K562 (cell line): ENCODE measurements around the gene TARBP2. TPM values are rescaled to one million over a fixed set of nuclear protein-coding genes. Genes with fewer than 3 reads are reported as not detected.
A peak's percentile ranks its signal among the peaks of the same experiment; 100 is the strongest.
"Not testable (repeated sequence)": the region's sequence is repeated elsewhere in the genome, so short reads cannot be mapped to it uniquely, and the experiment has no call there.

ENCODE experiments used
- ATAC-seq: fragments of 200-7000 bp; cut with Tn5 transposase; 3 replicates; pipeline ENCODE4 v1.9.1; 2020; ENCODE audit warnings: moderate library complexity
- BruUV-seq: library from RNA; stranded (reverse); fragments of 400-500 nt; replicated peaks from 2 replicates; lab custom pipeline; 2021; lab: Mats Ljungman, UMichigan
- CTCF ChIA-PET: fragments of 300-600 bp; formaldehyde crosslinking; extraction: SDS; loops from one replicate; lab custom pipeline; 2021; ENCODE audit warnings: low intra/inter-chr PET ratio; lab: Yijun Ruan, JAX
- POLR2A ChIA-PET: fragments of 300-600, 350-650 bp; sonication (Branson Sonifier 250); formaldehyde crosslinking; extraction: SDS; loops from one replicate; lab custom pipeline; 2021; ENCODE audit warnings: antibody characterized with exemption, inconsistent platforms; lab: Yijun Ruan, JAX
- DNase-seq, 4 experiments: peaks; one replicate each; pipeline versions ENCODE4 v3.0.0 to v3.0.0-alpha.2; 2011 to 2018; ENCODE audit warnings: low spot score in 3 of 4, mixed read lengths in 3 of 4; ENCODE audit errors: extremely low read depth in 1 of 4
- FAIRE-seq: peaks from 2 replicates; lab custom pipeline; 2011; peaks lifted over from hg19 to GRCh38; lab: Jason Lieb, UNC
- H2AFZ ChIP-seq: 2 replicates; pipeline ENCODE4 v1.6.0; 2011; ENCODE audit warnings: low read depth, low read length, control low read depth, inconsistent platforms
- H3K27ac ChIP-seq: fragments of 200-600 bp; 3 replicates; pipeline ENCODE4 v1.8.0; 2011; ENCODE audit warnings: low read depth, mild to moderate bottlenecking, control low read depth, inconsistent platforms, low read length, moderate library complexity, mixed read lengths; ENCODE audit errors: extremely low read depth
- H3K27me3 ChIP-seq, 2 experiments: fragments of 300-600 bp in 1 of 2; 2 replicates in 1 of 2; 3 replicates in 1 of 2; pipeline versions ENCODE4 v1.6.0 to v1.8.0; 2011; ENCODE audit warnings: inconsistent platforms in 2 of 2, low read length in 2 of 2, mild to moderate bottlenecking in 1 of 2, mixed read lengths in 1 of 2, moderate library complexity in 1 of 2; ENCODE audit not compliant: control insufficient read depth in 2 of 2, insufficient read depth in 2 of 2
- H3K36me3 ChIP-seq: fragments of 300-600 bp; 3 replicates; pipeline ENCODE4 v1.8.0; 2011; ENCODE audit warnings: mild to moderate bottlenecking, low read length, inconsistent platforms; ENCODE audit not compliant: control insufficient read depth, insufficient read depth
- H3K4me1 ChIP-seq, 2 experiments: fragments of 200-600 bp in 1 of 2; replicated peaks in 1 of 2; 2 replicates in 1 of 2; 3 replicates in 1 of 2; pipeline versions ENCODE4 v1.5.1 to v1.8.0; 2011; ENCODE audit warnings: inconsistent platforms in 2 of 2, low read length in 2 of 2, mild to moderate bottlenecking in 1 of 2, mixed read lengths in 1 of 2, moderate library complexity in 1 of 2; ENCODE audit not compliant: control insufficient read depth in 2 of 2, insufficient read depth in 2 of 2
- H3K4me2 ChIP-seq: 2 replicates; pipeline ENCODE4 v1.6.1; 2011; ENCODE audit warnings: low read length, control low read depth, inconsistent platforms, mixed read lengths; ENCODE audit not compliant: insufficient read depth
- H3K4me3 ChIP-seq: fragments of 200-600 bp; sonication (generic), shearing (Covaris generic); 2 replicates; pipeline ENCODE4 v1.5.1; 2016; ENCODE audit warnings: control low read depth, inconsistent platforms
- H3K79me2 ChIP-seq: fragments of 200-600 bp; 3 replicates; pipeline ENCODE4 v1.8.0; 2011; ENCODE audit warnings: low read length, inconsistent platforms; ENCODE audit not compliant: control insufficient read depth, insufficient read depth
- H3K9ac ChIP-seq, 2 experiments: 2 replicates each; pipeline versions ENCODE4 v1.6.0 to v1.6.1; 2011; ENCODE audit warnings: low read depth in 2 of 2, low read length in 2 of 2, control low read depth in 1 of 2, inconsistent platforms in 1 of 2, mild to moderate bottlenecking in 1 of 2, mixed read lengths in 1 of 2; ENCODE audit not compliant: insufficient read depth in 1 of 2
- H3K9me1 ChIP-seq: one replicate; pipeline ENCODE4 v1.6.0; 2011; ENCODE audit warnings: inconsistent platforms, mild to moderate bottlenecking, low read length, moderate library complexity; ENCODE audit not compliant: control insufficient read depth, insufficient read depth
- H3K9me3 ChIP-seq: replicated peaks from 2 replicates; pipeline ENCODE4 v1.5.1; 2011; ENCODE audit warnings: low read depth, low read length, inconsistent platforms; ENCODE audit not compliant: control insufficient read depth, insufficient read depth
- H4K20me1 ChIP-seq: replicated peaks from 2 replicates; pipeline ENCODE4 v1.6.1; 2011; ENCODE audit warnings: low read length, inconsistent platforms, mixed read lengths; ENCODE audit not compliant: control insufficient read depth, insufficient read depth
- FOXJ2 ChIP-seq: fragments of 200-800 bp; sonication (Bioruptor generic); IDR thresholded peaks from 2 replicates; pipeline ENCODE4 v1.6.1; 2016; ENCODE audit warnings: missing genetic modification characterization, missing compliant biosample characterization
- MYNN ChIP-seq, 2 experiments: sonication (generic); formaldehyde crosslinking in 1 of 2; IDR thresholded peaks; 2 replicates each; pipeline versions ENCODE4 v1.5.0 to v1.6.1; 2016 to 2020; ENCODE audit warnings: antibody characterized with exemption in 1 of 2, missing genetic modification reagents in 1 of 2
- POLR2AphosphoS2 ChIP-seq: IDR thresholded peaks from 2 replicates; pipeline ENCODE4 v1.6.1; 2012; ENCODE audit warnings: low read length, improper control_type of control experiment
- POLR2AphosphoS5 ChIP-seq: IDR thresholded peaks from 2 replicates; pipeline ENCODE4 v1.6.1; 2011; ENCODE audit warnings: mild to moderate bottlenecking, low read depth, low read length, moderate library complexity; ENCODE audit not compliant: control insufficient read depth, insufficient read depth
- POLR2B ChIP-seq: fragments of 450-650 bp; IDR thresholded peaks from 2 replicates; pipeline ENCODE4 v1.6.1; 2018; ENCODE audit warnings: low read depth; ENCODE audit not compliant: partially characterized antibody
- SUPT5H ChIP-seq: fragments of 450-650 bp; IDR thresholded peaks from 2 replicates; pipeline ENCODE4 v1.6.1; 2016
- ZNF444 ChIP-seq: fragments of 250-450 bp; sonication (Bioruptor Pico); IDR thresholded peaks from 2 replicates; pipeline ENCODE4 v1.4.0; 2020; ENCODE audit warnings: mild to moderate bottlenecking, moderate library complexity
- WGBS: fragments of 100-300 bp; shearing (Covaris generic); methylation state at CpG from one replicate; pipeline ENCODE4 v1.1.6; 2016; ENCODE audit warnings: low coverage, mixed read lengths; ENCODE audit not compliant: insufficient coverage; ENCODE audit errors: missing lambda C conversion rate; 5-methylcytosine and 5-hydroxymethylcytosine counted together
- in situ Hi-C: fragments of 300-500 bp; cut with MboI; formaldehyde crosslinking; loops from 4 replicates; pipeline ENCODE4 v1.15.0; 2018; ENCODE audit warnings: inconsistent platforms, mixed read lengths
- intact Hi-C: fragments of 100-400 bp; cut with micrococcal nuclease; formaldehyde crosslinking; loops from 2 replicates; pipeline ENCODE4 v1.14.2; 2022
- polyA plus RNA-seq, 8 experiments: library from polyadenylated mRNA; depleted of rRNA in 4 of 8; stranded (reverse) in 5 of 8; unstranded in 3 of 8; fragments of >200 nt; fragmentation: Nextera tagmentation in 2 of 8; fragmentation: Illumina TruSeq in 1 of 8; extraction: Ambion mirVana in 2 of 8; extraction: Trizol in 1 of 8; gene quantifications; 2 replicates each; pipeline versions ENCODE4 v1.2.1 to v1.2.3, GENCODE V29; 2011 to 2014; ENCODE audit warnings: inconsistent platforms in 1 of 8, missing spikeins in 1 of 8
- total RNA-seq, 7 experiments: library from RNA; depleted of rRNA in 6 of 7; stranded (reverse); fragments of >200 nt in 6 of 7; fragmentation: Illumina TruSeq in 2 of 7; extraction: Trizol in 2 of 7; gene quantifications; 2 replicates each; pipeline versions ENCODE4 v1.2.1 to v1.2.3, GENCODE V29; 2011 to 2021; ENCODE audit warnings: low replicate concordance in 1 of 7
- TF ChIP-seq, protein P1 (sequence below): sonication (generic); formaldehyde crosslinking; IDR thresholded peaks from 2 replicates; pipeline ENCODE4 v1.8.1; 2023; ENCODE audit warnings: mild to moderate bottlenecking, missing genetic modification reagents
- TF ChIP-seq, protein P2 (sequence below), 3 experiments: IDR thresholded peaks in 2 of 3; conservative IDR thresholded peaks in 1 of 3; 2 replicates each; pipeline ENCODE4 v1.5.1; 2011 to 2012; ENCODE audit warnings: low read length in 3 of 3, mild to moderate bottlenecking in 3 of 3, control low read depth in 2 of 3, improper control_type of control experiment in 1 of 3, inconsistent platforms in 1 of 3, low read depth in 1 of 3, mixed read lengths in 1 of 3, moderate library complexity in 1 of 3; ENCODE audit not compliant: insufficient read depth in 2 of 3

The TARBP2 gene
- total and polyA plus RNA-seq, 9 of the 15 experiments (the other 6 are each of a cell fraction or from before 2014, with no cell fraction given) = 5.6 to 69.0 (median 44.6) TPM

DNA sequence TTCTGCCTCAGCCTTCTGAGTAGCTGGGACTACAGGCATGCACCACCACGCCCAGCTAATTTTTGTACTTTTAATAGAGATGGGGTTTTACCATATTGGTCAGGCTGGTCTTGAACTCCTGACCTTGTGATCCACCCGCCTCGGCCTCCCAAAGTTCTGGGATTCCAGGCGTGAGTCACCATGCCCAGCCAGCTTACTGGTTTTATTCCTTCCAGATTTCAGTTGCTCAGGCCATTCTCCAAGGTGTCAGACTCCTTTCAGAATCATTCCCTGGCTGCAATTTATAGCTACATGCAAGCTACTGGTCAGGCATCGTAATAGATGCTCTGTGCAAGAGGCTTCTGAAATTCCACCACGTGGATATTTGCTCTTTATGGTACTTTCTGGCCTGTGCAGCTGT lies 19.6 kb upstream of the TARBP2 start:
- 81% methylated on average over 6 of the region's 6 CpGs for WGBS
- peak; percentile 9; the same call in 1 of the 2 replicates for TF ChIP-seq SUPT5H
- H3K9me3 ChIP-seq, BruUV-seq, H3K27ac ChIP-seq, H3K27me3 ChIP-seq, intact Hi-C loops, in situ Hi-C loops, DNase-seq, H3K4me2 ChIP-seq, FAIRE-seq, H3K9me1 ChIP-seq, H3K9ac ChIP-seq, ATAC-seq, H3K4me1 ChIP-seq, H2AFZ ChIP-seq, H3K4me3 ChIP-seq: not testable (repeated sequence)
- Histone ChIP-seq H4K20me1 (peaks cover 19% of the 10 kb centered on the region), H3K36me3 (peaks cover 93% of the 10 kb centered on the region), H3K79me2 (peaks cover 16% of the 10 kb centered on the region)
- POLR2A ChIA-PET = interaction anchor here (0.7 to 7.1 kb wide), 12 partner anchors 8 to 143 kb away, joined by 3 to 99 read pairs (median 8); partner anchors contain the start of genes SP1 and TARBP2
- CTCF ChIA-PET = interaction anchor here (0.9 to 1.2 kb wide), 2 partner anchors 27 to 129 kb away, joined by 3 read pairs; no protein-coding TSS in a partner anchor

- FAIRE-seq (peak; percentile 84), DNase-seq (peak in 1 of 4 experiments; percentile 37), ATAC-seq (peak; percentile 61)
- ChIA-PET CTCF (interaction anchor here (0.9 to 1.2 kb wide), 2 partner anchors 27 to 129 kb away, joined by 3 read pairs; no protein-coding TSS in a partner anchor), POLR2A (interaction anchor here (0.5 to 7.1 kb wide), 13 partner anchors 9 to 275 kb away, joined by 3 to 99 read pairs (median 7); partner anchors contain the start of genes MAP3K12, SP1 and TARBP2)
- Histone ChIP-seq H3K4me1 (peaks cover 0 to 12% of the 10 kb centered on the region in 2 experiments; a peak in 3 of 5 replicates), H3K4me2 (no peak overlapping the region), H4K20me1 (peaks cover 17% of the 10 kb centered on the region), H3K27me3 (no peaks in the 10 kb centered on the region), H3K9ac (no peak overlapping the region), H3K36me3 (peaks cover 93% of the 10 kb centered on the region), H3K79me2 (peaks cover 10% of the 10 kb centered on the region), H3K4me3 (no peak overlapping the region), H3K27ac (no peak overlapping the region), H3K9me1 (peaks cover 3% of the 10 kb centered on the region), H2AFZ (no peak overlapping the region), H3K9me3 (no peaks in the 10 kb centered on the region)
- TSS peak; percentile 13 for BruUV-seq
- 84% methylated on average over 9 of the region's 9 CpGs for WGBS
- intact Hi-C loops = no loop called here
- in situ Hi-C loops = no loop called here
- TF ChIP-seq SUPT5H = peak; percentile 72
- peak; percentile 59 for TF ChIP-seq POLR2B
- TF ChIP-seq ZNF444 (CRISPR knock-in tag) = no peak
- TF ChIP-seq, protein P1, sequence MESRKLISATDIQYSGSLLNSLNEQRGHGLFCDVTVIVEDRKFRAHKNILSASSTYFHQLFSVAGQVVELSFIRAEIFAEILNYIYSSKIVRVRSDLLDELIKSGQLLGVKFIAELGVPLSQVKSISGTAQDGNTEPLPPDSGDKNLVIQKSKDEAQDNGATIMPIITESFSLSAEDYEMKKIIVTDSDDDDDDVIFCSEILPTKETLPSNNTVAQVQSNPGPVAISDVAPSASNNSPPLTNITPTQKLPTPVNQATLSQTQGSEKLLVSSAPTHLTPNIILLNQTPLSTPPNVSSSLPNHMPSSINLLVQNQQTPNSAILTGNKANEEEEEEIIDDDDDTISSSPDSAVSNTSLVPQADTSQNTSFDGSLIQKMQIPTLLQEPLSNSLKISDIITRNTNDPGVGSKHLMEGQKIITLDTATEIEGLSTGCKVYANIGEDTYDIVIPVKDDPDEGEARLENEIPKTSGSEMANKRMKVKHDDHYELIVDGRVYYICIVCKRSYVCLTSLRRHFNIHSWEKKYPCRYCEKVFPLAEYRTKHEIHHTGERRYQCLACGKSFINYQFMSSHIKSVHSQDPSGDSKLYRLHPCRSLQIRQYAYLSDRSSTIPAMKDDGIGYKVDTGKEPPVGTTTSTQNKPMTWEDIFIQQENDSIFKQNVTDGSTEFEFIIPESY (CRISPR knock-in tag) = 0 out of 2 replicates have a peak, but pooled peaks have one; percentile 34
- TF ChIP-seq FOXJ2 = no peak
- TF ChIP-seq, protein P2, sequence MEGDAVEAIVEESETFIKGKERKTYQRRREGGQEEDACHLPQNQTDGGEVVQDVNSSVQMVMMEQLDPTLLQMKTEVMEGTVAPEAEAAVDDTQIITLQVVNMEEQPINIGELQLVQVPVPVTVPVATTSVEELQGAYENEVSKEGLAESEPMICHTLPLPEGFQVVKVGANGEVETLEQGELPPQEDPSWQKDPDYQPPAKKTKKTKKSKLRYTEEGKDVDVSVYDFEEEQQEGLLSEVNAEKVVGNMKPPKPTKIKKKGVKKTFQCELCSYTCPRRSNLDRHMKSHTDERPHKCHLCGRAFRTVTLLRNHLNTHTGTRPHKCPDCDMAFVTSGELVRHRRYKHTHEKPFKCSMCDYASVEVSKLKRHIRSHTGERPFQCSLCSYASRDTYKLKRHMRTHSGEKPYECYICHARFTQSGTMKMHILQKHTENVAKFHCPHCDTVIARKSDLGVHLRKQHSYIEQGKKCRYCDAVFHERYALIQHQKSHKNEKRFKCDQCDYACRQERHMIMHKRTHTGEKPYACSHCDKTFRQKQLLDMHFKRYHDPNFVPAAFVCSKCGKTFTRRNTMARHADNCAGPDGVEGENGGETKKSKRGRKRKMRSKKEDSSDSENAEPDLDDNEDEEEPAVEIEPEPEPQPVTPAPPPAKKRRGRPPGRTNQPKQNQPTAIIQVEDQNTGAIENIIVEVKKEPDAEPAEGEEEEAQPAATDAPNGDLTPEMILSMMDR (IDR thresholded peaks at IDR 0.05 in 2 of 3, conservative IDR thresholded peaks at IDR 0.05 in 1 of 3; ENCODE audit: insufficient read depth in 2 of 3, low read depth in 1 of 3, low read length in 3 of 3) = peak; percentile 22 to 37 (median 31); a peak in 5 of 6 replicates
- TF ChIP-seq POLR2AphosphoS2 = peak; percentile 57; the same call in 1 of the 2 replicates
- TF ChIP-seq POLR2AphosphoS5 = peak; percentile 31
- peak; percentile 53; the same call in 1 of the 2 replicates for TF ChIP-seq MYNN (IDR thresholded peaks at IDR 0.05)
- no peak for TF ChIP-seq MYNN (CRISPR knock-in tag; IDR thresholded peaks at IDR 0.05)
These were observed 19.0 kb upstream of the TARBP2 start for GRCh38 chr12:53481939-53482586.
